Endothelial cell of umbilical vein (primary cell): ENCODE measurements around the gene SP6. TPM values are rescaled to one million over a fixed set of nuclear protein-coding genes. Genes with fewer than 3 reads are reported as not detected.
A peak's percentile ranks its signal among the peaks of the same experiment; 100 is the strongest.

ENCODE experiments used
- BruUV-seq: library from RNA; stranded (reverse); fragments of 400-500 nt; replicated peaks from 2 replicates; lab custom pipeline; 2021; lab: Mats Ljungman, UMichigan
- CTCF ChIA-PET: fragments of 300-600, 350-600 bp; sonication (Branson Sonifier 250); formaldehyde crosslinking; loops from one replicate; lab custom pipeline; 2021; ENCODE audit warnings: antibody characterized with exemption, inconsistent platforms; lab: Charles Lee
- POLR2A ChIA-PET: fragments of 300-600, 350-600 bp; sonication (Branson Sonifier 250); formaldehyde crosslinking; loops from one replicate; lab custom pipeline; 2021; ENCODE audit warnings: antibody characterized with exemption, inconsistent platforms; lab: Charles Lee
- DNase-seq: peaks from one replicate; pipeline ENCODE4 v3.0.0-alpha.2; 2011; ENCODE audit warnings: low read depth, low spot score
- FAIRE-seq: peaks from 2 replicates; lab custom pipeline; 2011; peaks lifted over from hg19 to GRCh38; lab: Jason Lieb, UNC
- H2AFZ ChIP-seq: 2 replicates; pipeline ENCODE4 v1.6.0; 2012; ENCODE audit warnings: low read depth, low read length, control low read depth, inconsistent platforms
- H3K27ac ChIP-seq: 2 replicates; pipeline ENCODE4 v1.5.1; 2011; ENCODE audit warnings: low read depth, mild to moderate bottlenecking, control low read depth, low read length, moderate library complexity; ENCODE audit not compliant: insufficient read depth
- H3K27me3 ChIP-seq, 2 experiments: 2 replicates each; pipeline versions ENCODE4 v1.6.0 to v1.6.1; 2011; ENCODE audit warnings: low read length in 2 of 2, mixed read lengths in 1 of 2; ENCODE audit not compliant: control insufficient read depth in 2 of 2, insufficient read depth in 2 of 2
- H3K36me3 ChIP-seq, 2 experiments: 2 replicates in 1 of 2; 3 replicates in 1 of 2; pipeline ENCODE4 v1.5.1; 2011; ENCODE audit warnings: low read length in 2 of 2, mild to moderate bottlenecking in 1 of 2, moderate library complexity in 1 of 2; ENCODE audit not compliant: control insufficient read depth in 2 of 2, insufficient read depth in 2 of 2; ENCODE audit errors: extremely low read depth in 1 of 2
- H3K4me1 ChIP-seq: 3 replicates; pipeline ENCODE4 v1.5.1; 2011; ENCODE audit warnings: mild to moderate bottlenecking, low read length; ENCODE audit not compliant: control insufficient read depth, insufficient read depth; ENCODE audit errors: extremely low read depth
- H3K4me2 ChIP-seq: 2 replicates; pipeline ENCODE4 v1.6.1; 2011; ENCODE audit warnings: low read length, control low read depth, mixed read lengths; ENCODE audit not compliant: insufficient read depth
- H3K4me3 ChIP-seq, 3 experiments: fragments of 200-600 bp in 1 of 3; sonication (generic), shearing (Covaris generic) in 1 of 3; replicated peaks in 1 of 3; 2 replicates each; pipeline ENCODE4 v1.5.1; 2011 to 2016; ENCODE audit warnings: control low read depth in 3 of 3, low read length in 3 of 3, mild to moderate bottlenecking in 2 of 3, inconsistent platforms in 1 of 3, low read depth in 1 of 3, moderate library complexity in 1 of 3; ENCODE audit not compliant: insufficient read depth in 1 of 3
- H3K79me2 ChIP-seq: 2 replicates; pipeline ENCODE4 v1.6.0; 2012; ENCODE audit warnings: low read length, inconsistent platforms; ENCODE audit not compliant: control insufficient read depth, insufficient read depth
- H3K9ac ChIP-seq: replicated peaks from 2 replicates; pipeline ENCODE3; 2011; ENCODE audit warnings: low read length, control low read depth; ENCODE audit not compliant: insufficient read depth; ENCODE audit errors: extremely low read depth
- H3K9me1 ChIP-seq: replicated peaks from 3 replicates; pipeline ENCODE4 v1.6.0; 2011; ENCODE audit warnings: mild to moderate bottlenecking, low read length; ENCODE audit not compliant: control insufficient read depth, insufficient read depth; ENCODE audit errors: extremely low read depth
- H3K9me3 ChIP-seq: replicated peaks from 2 replicates; pipeline ENCODE4 v1.5.1; 2012; ENCODE audit warnings: low read length, inconsistent platforms; ENCODE audit not compliant: control insufficient read depth, insufficient read depth
- H4K20me1 ChIP-seq: replicated peaks from 2 replicates; pipeline ENCODE3; 2011; ENCODE audit warnings: mild to moderate bottlenecking, low read length; ENCODE audit not compliant: control insufficient read depth, insufficient read depth; ENCODE audit errors: extremely low read depth
- CTCF ChIP-seq, 2 donors: IDR thresholded peaks; 1 replicate in 1 of 2; 2 replicates in 1 of 2; pipeline ENCODE4 v1.5.1; 2011; ENCODE audit warnings: low read length in 2 of 2, mild to moderate bottlenecking in 2 of 2, moderate library complexity in 2 of 2, control low read depth in 1 of 2, inconsistent platforms in 1 of 2, low read depth in 1 of 2; ENCODE audit not compliant: insufficient read depth in 1 of 2; ENCODE audit errors: extremely low read depth in 1 of 2
- EZH2 ChIP-seq: IDR thresholded peaks from 2 replicates; pipeline ENCODE4 v1.6.1; 2012; ENCODE audit warnings: borderline replicate concordance, low read depth, mild to moderate bottlenecking, moderate library complexity, low read length, inconsistent platforms; ENCODE audit not compliant: severe bottlenecking
- FOS ChIP-seq: IDR thresholded peaks from 2 replicates; pipeline ENCODE4 v1.6.1; 2011; ENCODE audit warnings: mild to moderate bottlenecking, low read length, moderate library complexity, borderline replicate concordance; ENCODE audit not compliant: insufficient read depth
- GATA2 ChIP-seq: IDR thresholded peaks from 2 replicates; pipeline ENCODE4 v1.7.0; 2011; ENCODE audit warnings: low read depth, mild to moderate bottlenecking, moderate library complexity, mixed read lengths, low read length; ENCODE audit not compliant: insufficient read length, insufficient read depth
- JUN ChIP-seq: IDR thresholded peaks from 2 replicates; pipeline ENCODE4 v1.6.1; 2011; ENCODE audit warnings: borderline replicate concordance, low read depth; ENCODE audit not compliant: insufficient read length, insufficient read depth
- MAX ChIP-seq: IDR thresholded peaks from 2 replicates; pipeline ENCODE4 v1.6.1; 2011; ENCODE audit not compliant: insufficient read depth, insufficient read length
- MYC ChIP-seq: IDR thresholded peaks from one replicate; pipeline ENCODE4 v1.6.1; 2011; ENCODE audit warnings: mild to moderate bottlenecking, low read depth, low read length
- POLR2A ChIP-seq: IDR thresholded peaks from 2 replicates; pipeline ENCODE4 v1.6.1; 2012; ENCODE audit warnings: low read depth, mild to moderate bottlenecking, control low read depth, low read length
- POLR2AphosphoS5 ChIP-seq: IDR thresholded peaks from 2 replicates; pipeline ENCODE4 v1.6.1; 2012; ENCODE audit warnings: low read depth, mild to moderate bottlenecking, control low read depth, low read length, moderate library complexity; ENCODE audit not compliant: insufficient read depth
- dilution Hi-C: fragments of 300-500 bp; cut with MboI; formaldehyde crosslinking; loops from one replicate; pipeline ENCODE4 v1.15.0; 2019; ENCODE audit warnings: low sequenced_read_pairs; ENCODE audit not compliant: extremely low pct_ligation_motif_present
- intact Hi-C: fragments of 100-400 bp; cut with micrococcal nuclease; formaldehyde crosslinking; loops from one replicate; pipeline ENCODE4 v1.10.0; 2022
- polyA plus RNA-seq, 4 experiments: library from polyadenylated mRNA; depleted of rRNA in 3 of 4; stranded (reverse) in 3 of 4; unstranded in 1 of 4; fragments of >200 nt; gene quantifications; 2 replicates each; pipeline versions ENCODE4 v1.2.1 to v1.2.3, GENCODE V29; 2011 to 2012; ENCODE audit warnings: missing spikeins in 1 of 4
- total RNA-seq: library from RNA; stranded (reverse); gene quantifications from 2 replicates; pipeline ENCODE4 v1.2.3, GENCODE V29; 2021

SP6 gene
- total and polyA plus RNA-seq, 2 donors (not counting 3 experiments of a cell fraction or from before 2014, with no cell fraction given), result 0.11 to 1.3 TPM

GRCh38 chr17:47862621-47863440 is 11.9 kb upstream of the SP6 start:
- Histone ChIP-seq H3K27me3 (peaks cover 0 to 3% of the 10 kb centered on the region in 2 experiments), H3K79me2 (no peaks in the 10 kb centered on the region), H3K36me3 (no peaks in the 10 kb centered on the region), H4K20me1 (no peaks in the 10 kb centered on the region), H2AFZ (peak overlapping the region; percentile 52), H3K4me2 (no peak overlapping the region), H3K9me3 (no peaks in the 10 kb centered on the region), H3K27ac (no peak overlapping the region), H3K4me3 (no peak overlapping the region), H3K9me1 (no peaks in the 10 kb centered on the region), H3K4me1 (peaks cover 8% of the 10 kb centered on the region), H3K9ac (no peak overlapping the region)
- peak; percentile 59 for FAIRE-seq
- BruUV-seq, result no TSS peak
- intact Hi-C loops (no loop called here), dilution Hi-C loops (no loop called here)
- CTCF ChIA-PET, result interaction anchor here (1.0 to 2.4 kb wide), 4 partner anchors 13 to 27 kb away, joined by 4 to 12 read pairs (median 6); partner anchors contain the start of gene SP6
- TF ChIP-seq POLR2AphosphoS5, result peak; percentile 17
- TF ChIP-seq GATA2, result no peak
- TF ChIP-seq JUN, result no peak
- TF ChIP-seq EZH2, result no peak
- no peak for TF ChIP-seq CTCF (IDR thresholded peaks at IDR 0.05; ENCODE audit: extremely low read depth in 1 of 2, insufficient read depth in 1 of 2, low read depth in 1 of 2, low read length in 2 of 2)
- TF ChIP-seq FOS, result peak; percentile 69
- no peak for TF ChIP-seq POLR2A
- TF ChIP-seq MAX, result no peak
- TF ChIP-seq MYC, result no peak
- no peak for DNase-seq
- POLR2A ChIA-PET, result interaction anchor here (0.6 kb wide), 1 partner anchor 169 kb away, joined by 3 read pairs; the partner anchor contains the start of gene TBKBP1
